HG03095 (cell line): Measurements from ENCODE around the gene HAP1.

Experiments
- ATAC-seq: cut with Tn5 transposase; IDR thresholded peaks from one replicate; pipeline ENCODE4 v1.9.1; 2021; ENCODE audit warnings: moderate library complexity; ENCODE audit not compliant: unreplicated experiment

Gene HAP1

DNA sequence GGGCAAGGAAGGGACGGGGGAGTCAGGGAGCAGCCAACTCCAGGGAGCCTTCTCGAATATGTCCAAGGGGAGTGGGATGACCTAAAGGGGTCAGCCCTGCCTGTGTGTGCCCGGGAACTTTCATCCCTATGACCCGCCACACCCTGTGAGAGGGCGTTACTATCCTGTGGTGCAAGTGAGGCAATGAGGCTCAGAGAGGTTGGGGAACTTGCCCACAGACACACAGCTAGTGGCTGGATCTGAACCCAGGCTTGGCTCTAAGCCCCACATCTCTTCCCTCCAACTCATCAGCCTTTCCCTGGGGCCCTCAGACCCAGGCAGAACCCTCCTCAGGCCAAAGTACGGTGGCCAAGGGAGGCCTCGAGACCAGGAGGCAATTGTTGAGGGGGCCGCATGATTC lies 28.9 kb upstream of the HAP1 start:
- no peak for ATAC-seq

DNA sequence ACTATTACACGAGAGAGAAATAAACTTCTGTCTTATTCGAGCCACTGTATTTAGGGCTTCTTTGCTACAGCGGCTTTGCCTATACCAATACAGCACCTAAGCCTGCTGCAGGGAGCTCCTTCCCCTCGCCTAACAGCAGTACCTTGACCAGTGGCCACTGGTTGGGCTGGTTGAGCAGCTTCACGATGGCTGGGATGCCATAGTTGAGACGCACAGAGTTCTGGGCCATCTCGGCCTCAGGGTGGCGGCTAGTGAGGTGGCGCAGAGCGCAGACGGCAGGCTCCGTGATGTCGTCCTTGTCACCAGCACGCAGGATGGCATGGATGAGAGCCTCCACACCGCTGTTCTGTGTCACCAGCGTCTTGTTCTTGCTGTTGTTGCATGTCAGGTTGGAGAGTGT lies 28.4 kb upstream of the HAP1 start:
- ATAC-seq: no peak

DNA sequence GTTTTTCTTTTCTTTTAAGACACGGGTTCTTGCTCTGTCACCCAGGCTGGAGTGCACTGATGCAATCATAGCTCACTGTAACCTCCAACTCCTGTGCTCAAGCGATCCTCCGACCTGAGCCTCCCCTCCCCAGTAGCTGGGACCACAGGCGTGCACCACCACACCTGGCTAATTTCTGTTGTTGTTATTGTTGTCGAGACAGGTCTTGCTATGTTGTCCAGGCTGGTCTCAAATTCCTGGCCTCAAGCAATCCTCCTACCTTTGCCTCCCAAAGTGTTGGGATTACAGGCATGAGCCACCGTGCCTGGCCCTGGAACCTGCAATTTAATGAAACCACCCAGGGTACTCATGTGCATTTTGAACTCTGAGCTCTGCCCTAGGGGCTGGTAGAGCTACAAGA lies 27.9 kb upstream of the HAP1 start:
- no peak for ATAC-seq

- no peak for ATAC-seq
These were observed 26.4 kb upstream of the HAP1 start for GRCh38 chr17:41760878-41761277.

- ATAC-seq: no peak
These were observed 24.2 kb upstream of the HAP1 start for GRCh38 chr17:41758601-41759000.

DNA sequence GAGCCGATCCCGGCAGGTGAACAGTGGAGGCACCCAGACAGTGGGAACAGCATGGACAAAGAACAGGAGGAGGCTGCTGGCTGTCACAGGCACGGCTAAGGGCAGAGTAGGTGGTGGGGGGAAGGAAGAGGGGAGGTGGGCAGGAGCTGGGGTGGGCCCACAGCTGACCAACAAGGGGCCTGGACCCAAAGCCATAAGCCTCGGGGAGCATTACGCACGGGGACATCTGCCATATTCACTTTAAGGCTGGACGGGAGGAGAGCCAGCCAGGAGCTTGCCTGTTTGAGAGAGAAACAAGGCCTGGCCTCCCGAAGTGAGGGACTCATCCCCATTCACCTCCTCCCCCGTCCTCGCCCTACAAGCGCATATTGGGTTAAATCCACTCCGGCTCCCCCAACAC lies 19.6 kb upstream of the HAP1 start:
- no peak for ATAC-seq

- no peak for ATAC-seq
These were observed 16.8 kb upstream of the HAP1 start for GRCh38 chr17:41751288-41751687.

DNA sequence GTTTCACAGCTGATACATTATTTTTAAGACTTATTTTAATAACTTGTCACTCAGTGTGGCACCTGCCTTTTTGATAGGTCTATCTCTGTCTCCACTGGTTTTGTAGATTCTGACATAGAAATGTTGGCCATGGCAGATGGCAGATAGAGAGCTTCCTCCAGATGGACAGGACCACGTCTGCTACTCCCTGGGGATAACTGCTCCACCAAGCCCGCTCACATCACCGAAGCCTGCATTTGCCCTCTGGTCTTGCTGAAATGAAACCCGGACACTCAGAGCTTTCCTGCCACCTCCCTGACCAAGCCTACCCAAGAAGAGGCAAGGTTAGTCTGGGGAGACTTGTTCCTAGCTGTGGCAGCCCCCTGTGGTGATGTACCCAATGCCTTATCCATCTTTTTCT lies 16.4 kb upstream of the HAP1 start:
- no peak for ATAC-seq

GRCh38 chr17:41748275-41748674 lies 13.8 kb upstream of the HAP1 start:
- ATAC-seq: no peak

GRCh38 chr17:41741709-41742108 lies 7.3 kb upstream of the HAP1 start:
- no peak for ATAC-seq

GRCh38 chr17:41740506-41740905 lies 6.1 kb upstream of the HAP1 start:
- no peak for ATAC-seq

DNA sequence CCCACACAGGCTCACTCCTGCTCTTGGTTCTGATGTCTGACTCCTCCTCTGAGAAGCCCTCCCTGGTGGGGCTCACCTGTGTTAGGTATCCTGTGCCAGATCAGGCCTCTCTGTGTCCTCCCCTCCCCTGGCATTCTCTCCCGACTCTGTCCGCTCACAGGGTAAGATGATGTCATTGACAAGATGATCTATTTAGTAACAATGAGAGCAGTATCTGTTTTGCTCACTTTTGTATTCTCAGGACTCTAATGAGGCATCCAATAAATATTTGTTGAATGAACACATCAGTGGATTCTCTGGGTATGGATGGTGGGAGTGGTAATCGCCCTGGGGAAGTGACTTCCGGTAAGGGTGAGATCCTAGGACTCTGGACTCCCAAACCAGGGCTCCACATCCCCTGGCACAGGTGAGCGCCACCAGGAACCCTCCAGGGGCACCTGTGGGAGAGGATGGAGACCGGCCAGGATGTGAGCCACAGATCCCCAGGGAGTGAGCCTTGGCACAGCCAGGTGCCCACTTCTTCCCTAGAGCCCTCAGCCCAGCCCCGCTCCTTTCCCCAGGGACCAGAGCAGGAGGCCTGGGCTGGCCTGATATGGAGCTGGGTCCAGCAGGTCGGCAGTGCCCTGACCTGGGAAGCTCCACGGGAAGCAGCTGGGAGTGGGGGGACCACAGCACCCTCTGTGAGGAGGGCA lies 5.4 kb upstream of the HAP1 start:
- no peak for ATAC-seq

DNA sequence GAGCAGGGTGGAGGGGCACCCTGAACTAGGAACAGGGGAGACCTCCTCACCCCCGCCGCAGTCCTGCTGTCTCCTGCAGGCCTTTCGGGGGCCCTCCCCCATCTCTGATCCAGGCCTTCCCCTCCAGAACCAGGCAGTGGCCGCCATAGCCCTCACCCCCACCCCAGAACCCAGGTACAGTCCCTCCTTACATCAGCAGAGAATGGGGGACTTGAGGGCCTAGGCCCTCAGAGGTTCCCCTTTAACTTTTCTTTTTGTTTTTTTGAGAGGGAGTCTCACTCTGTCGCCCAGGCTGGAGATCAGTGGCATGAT lies 4.3 kb upstream of the HAP1 start:
- ATAC-seq: no peak

DNA sequence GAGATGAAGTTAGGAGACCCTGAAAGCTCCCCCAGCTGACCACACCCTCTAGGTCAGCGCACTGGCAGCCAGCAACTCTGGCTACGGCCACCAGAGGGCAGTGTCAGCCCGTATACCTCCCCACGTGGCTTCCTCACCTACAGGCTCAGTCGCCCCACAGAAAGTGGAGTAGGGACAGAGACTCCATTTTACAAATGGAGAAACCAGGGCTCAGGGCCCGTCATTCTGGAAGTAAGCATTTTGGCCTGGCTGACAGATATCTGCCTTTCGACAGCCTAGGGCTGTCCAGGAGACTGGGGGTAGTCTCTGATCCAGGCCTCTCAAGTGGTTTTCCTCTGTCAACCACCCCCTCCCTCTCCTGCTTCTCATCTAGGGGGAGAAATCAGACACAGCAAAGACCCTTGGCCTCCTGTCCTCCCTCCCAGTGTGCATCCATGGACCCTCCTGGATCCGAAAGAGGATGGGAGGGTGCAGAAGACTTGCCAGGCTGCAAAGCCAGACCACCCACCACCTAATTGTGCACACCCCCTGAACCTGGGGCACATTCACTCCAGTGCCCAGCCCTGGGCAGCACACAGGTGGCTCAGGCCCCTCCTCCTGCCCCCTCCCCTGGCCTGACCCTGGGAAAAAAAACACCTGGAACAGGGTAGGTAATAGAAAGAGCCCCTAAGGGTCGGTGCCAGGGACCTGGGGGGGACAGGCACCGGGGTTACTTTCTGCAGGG lies 3.8 kb upstream of the HAP1 start:
- ATAC-seq: no peak

GRCh38 chr17:41737680-41738023 lies 3.2 kb upstream of the HAP1 start:
- ATAC-seq: no peak

- no peak for ATAC-seq
These were observed 2.7 kb upstream of the HAP1 start for GRCh38 chr17:41736983-41737679.

DNA sequence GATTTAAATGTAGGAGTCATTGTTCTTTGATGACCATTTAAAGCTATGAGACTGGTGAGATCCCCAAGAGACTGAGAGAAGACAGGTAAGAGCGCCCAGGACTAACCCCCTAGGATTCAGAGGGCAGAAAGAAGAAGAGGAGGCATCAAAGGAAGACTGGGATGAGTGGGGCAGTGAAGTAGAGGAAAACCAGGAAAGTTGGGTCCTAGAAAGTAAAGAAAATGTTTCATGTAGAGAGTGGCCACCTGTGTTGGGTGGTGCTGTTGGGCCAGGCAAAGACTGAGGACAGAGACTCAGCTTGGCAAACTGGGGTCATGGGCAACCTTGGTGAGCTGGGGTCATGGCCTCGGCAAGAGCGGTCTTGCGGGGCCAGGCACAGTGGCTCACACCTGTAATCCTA lies 1.3 kb upstream of the HAP1 start:
- no peak for ATAC-seq

DNA sequence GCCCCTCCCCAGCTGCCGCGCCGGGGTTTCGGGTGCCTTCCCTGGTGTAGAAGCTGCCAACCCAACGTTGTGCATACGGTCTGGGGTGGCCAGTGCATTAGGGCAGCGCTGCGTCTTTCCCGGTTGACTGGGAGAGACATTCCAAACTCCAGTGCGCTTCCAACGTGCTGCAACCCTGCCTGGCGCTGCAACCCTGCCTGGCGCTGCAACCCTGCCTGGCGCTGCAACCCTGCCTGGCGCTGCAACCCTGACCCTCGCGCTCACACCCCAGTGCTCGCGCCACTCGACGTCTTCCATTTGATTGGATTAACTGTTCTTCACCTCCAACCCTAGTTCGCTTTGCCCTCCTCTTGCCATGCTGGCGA lies 488 bp upstream of the HAP1 start:
- no peak for ATAC-seq

DNA sequence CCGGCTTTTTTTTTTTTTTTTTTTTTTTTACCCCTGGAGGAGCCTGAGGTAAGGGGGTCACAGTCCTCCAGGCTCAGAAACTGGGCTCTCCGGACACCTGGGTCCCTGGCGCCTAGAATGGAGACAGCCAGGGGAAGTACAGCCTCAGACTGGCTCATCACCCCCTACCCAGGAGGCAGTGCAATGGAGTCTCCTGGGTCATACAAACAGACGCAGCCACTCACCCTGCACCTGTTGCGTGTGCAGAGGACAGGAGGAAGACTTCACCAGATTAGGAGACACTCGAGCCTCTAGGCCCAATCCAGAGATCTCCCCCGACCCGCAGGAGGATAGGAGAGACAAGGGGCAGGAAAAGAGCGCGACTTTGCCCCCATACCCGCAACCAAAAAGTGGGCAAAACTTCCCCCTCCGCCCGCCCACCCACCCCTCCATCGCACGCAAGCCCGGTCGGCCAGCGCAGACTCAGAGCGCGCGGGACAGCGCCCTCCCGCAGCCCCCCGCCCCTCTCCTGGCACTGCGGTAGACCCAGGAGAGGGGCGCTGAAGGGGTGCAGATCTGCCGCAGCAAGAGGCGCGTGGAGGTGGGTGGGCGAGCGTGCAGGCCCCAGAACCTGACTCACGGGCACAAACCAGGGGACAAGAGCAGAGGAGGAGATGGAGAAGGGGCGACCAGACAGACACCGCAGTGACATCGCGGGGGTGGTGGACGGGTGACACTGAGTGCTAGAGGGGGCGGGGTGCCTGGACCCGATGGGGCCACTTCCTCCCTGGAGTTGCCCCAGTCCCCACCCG lies 900 bp downstream of the HAP1 start:
- ATAC-seq: no peak

- ATAC-seq: no peak
These were observed 2.6 kb downstream of the HAP1 start for GRCh38 chr17:41731836-41732235.

GRCh38 chr17:41730479-41730878 lies 4.0 kb downstream of the HAP1 start:
- no peak for ATAC-seq

GRCh38 chr17:41728056-41728455 lies 6.4 kb downstream of the HAP1 start:
- ATAC-seq: no peak
